GM19023 (cell line): ENCODE measurements around the gene RAD51D.
"Not testable (repeated sequence)": the region's sequence is repeated elsewhere in the genome, so short reads cannot be mapped to it uniquely, and the experiment has no call there.

Source experiments
- ATAC-seq: cut with Tn5 transposase; IDR thresholded peaks from one replicate; pipeline ENCODE4 v1.9.1; 2021; ENCODE audit warnings: mild to moderate bottlenecking, moderate library complexity; ENCODE audit not compliant: unreplicated experiment

The RAD51D gene

DNA sequence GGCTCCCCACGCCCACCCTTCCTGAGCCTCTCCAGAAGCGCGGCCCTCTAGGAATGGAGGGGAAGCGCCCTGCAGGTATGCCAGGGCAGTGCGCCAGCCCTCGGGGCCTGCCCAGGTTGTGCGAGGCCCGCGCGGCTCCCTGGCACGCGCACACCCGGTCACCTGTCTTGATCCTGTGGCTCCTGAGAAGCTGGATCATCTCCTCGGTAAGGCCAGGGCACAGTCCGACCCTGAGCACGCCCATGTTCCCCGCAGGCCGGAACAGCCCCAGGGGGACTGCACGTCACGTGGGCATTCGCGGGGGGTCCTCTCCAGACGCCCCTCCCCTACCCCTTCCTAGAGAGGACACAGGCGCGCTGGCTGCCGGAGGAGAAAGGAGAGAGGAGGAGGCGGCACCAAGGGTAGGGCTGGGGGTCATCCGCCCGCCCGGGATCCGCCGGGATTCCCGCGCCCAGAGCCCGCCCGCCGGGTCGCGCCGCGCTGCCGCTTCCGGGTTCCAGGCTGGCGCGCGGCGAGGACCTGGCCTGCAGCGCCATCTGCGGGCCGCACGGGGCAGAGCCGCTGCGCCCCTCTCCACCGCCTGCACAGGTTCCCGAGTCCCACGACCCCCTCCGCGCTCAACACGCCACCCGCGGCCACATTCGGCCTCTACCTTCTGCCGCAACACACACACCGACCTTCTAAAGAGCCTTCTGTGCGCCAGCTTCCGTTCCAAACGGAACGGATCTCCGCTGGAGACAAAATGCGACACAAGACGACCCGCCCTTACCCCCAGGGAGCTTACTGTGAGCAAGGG lies at the start of gene RAD51D:
Gene RAD51D (minus strand): TSS at position 491 of the 796 bp plus-strand sequence. CDS start 247 bp downstream, at position 244.
- peak; percentile 81 for ATAC-seq

GRCh38 chr17:35167666-35168065 lies 48.0 kb upstream of the RAD51D start:
- no peak for ATAC-seq

DNA sequence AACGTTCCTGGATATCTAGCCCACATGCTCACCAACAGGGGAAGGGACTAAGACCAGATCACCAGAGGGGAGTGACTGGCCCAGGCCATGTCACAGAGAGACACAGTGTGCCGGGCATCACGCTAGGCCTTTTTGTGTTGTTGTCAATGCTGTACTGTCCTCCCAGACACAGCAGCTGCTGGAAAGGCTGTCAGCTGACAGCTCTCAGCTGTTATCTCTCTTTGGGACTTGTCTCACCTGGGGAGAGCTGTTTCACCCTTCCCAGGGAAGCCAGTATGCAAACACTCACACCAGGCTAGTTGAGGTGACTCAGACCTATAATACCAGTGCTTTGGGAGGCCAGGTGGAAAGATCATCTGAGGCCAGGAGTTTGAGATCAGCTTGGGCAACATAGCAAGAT lies 47.4 kb upstream of the RAD51D start:
- ATAC-seq = no peak

GRCh38 chr17:35166526-35166925 lies 46.9 kb upstream of the RAD51D start:
- no peak for ATAC-seq

- ATAC-seq = no peak
Observed at GRCh38 chr17:35164716-35165115, 45.1 kb upstream of the RAD51D start.

GRCh38 chr17:35163886-35164285 lies 44.2 kb upstream of the RAD51D start:
- ATAC-seq = no peak

DNA sequence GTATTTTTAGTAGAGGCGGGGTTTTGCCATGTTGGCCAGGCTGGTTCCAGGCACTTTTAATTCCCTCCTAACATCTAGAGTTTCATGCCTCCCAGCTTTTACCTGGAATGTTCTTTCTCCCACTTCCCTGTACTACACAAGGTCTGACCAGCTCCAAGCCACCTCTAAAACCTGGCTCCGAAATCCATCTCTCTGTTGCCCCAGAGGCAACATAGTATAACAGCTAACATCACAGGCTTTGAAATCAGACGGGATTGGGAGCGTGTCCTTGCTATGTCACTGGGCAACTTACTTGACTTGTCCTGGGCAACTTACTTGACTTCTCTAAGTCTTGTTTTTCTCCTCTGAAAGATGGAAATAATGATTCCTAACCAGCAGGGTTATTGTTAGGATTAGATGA lies 43.1 kb upstream of the RAD51D start:
- no peak for ATAC-seq

DNA sequence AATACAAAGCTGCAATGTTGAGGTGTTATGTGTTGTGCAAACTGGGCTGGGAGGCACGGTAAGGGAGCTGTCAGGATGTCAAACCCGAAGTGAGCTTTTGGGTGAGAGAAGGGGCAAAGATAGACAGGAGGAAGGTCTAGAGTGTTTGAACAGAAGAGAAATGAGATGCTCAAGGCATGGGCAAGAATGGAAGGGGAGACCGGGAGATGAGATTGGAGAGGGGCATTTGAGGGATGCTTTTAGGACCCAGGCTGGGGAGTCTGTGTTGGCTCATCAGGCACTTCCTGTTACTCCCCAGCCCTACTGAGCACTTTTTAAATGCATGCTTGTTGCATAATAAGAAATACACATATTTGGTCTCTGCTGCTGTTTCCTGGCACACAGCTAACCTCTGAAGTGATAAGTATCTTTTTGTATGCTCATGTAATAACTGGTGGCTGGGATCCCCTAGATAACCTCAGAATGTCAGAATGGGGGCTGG lies 41.7 kb upstream of the RAD51D start:
- no peak for ATAC-seq

- no peak for ATAC-seq
Observed at GRCh38 chr17:35160354-35161201, 40.9 kb upstream of the RAD51D start.

DNA sequence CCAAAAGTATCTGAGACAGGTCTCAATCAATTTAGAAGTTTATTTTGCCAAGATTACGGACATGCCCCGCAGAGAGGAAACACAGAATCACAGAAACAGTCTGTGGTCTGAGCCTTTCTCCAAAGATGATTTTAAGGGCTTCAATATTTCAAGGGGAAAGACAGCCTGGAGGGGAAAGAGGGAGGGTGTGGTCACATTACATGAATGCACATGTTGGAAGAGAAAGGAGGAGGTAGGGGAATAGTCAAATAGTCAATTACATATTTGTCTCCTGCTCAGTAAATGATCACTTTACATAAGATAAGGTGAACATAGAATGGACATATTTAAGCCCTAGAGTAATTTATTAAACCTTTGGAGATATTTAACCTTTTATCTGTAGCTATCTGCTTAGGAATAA lies 40.3 kb upstream of the RAD51D start:
- ATAC-seq = no peak

DNA sequence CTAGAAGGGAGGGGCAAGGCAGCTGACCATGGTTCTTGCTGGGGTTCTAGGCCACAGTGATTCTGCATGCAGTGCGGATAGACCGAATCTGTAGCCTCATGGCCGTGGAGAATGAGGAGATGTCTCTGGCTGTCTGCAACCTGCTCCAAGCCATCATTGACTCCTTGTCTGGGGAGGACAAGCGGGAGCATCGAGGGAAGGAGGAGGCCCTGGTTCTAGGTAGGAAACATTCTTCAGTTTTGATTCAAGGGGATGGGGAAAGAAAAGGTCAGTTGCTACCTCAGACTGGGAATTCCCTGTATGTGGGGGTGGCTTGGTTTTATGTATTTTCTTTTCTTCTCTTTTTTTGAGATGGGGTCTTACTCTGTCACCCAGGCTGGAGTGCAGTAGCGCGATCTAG lies 35.6 kb upstream of the RAD51D start:
- no peak for ATAC-seq

GRCh38 chr17:35154196-35155165 lies 34.8 kb upstream of the RAD51D start:
- ATAC-seq = no peak

DNA sequence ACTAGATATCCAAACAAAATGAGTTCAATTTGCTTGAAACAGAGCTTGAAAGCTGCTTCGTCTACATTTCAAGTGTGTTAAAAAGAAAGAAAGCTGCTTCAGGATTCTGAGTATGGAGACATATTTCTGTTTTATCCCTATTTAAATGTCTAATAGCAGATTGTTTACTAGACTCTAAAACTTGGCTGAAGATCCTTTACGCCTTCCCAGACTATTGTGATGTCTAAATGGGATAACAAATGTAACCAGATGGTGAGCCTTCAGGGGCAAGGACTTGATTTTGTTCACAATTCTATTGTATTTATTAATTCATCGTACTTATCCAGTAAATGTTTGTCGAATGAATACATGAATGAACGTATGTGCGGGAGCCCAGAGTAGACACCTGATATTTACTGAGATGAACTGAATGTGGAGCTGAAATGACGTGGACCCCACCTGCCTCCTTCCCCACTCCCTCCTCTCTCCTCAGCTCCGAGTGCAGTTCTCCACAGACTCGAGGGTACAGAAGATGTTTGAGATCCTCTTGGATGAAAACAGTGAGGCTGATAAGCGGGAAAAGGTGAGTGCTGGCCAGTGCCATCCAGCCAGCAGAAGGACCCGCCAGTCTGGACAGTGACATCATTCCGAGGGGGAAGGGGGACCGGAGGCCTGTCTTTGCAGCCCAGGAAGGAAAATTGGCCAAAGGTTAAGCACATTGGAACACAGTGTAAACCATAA lies 32.9 kb upstream of the RAD51D start:
- ATAC-seq = no peak

DNA sequence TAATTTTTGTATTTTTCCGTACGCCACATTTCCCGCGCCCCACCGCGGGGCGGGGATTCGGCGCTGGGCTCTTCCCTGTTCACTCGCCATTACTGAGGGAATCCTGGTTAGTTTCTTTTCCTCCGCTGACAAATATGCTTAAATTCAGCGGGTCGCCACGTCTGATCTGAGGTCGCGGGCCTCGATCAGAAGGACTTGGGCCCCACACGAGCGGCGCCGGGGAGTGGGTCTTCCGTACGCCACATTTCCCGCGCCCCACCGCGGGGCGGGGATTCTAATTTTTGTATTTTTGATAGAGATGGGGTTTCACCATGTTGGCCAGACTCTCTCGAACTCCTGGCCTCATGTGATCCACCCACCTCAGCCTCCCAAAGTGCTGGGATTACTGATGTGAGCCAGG lies 31.4 kb upstream of the RAD51D start:
- not testable (repeated sequence) for ATAC-seq

DNA sequence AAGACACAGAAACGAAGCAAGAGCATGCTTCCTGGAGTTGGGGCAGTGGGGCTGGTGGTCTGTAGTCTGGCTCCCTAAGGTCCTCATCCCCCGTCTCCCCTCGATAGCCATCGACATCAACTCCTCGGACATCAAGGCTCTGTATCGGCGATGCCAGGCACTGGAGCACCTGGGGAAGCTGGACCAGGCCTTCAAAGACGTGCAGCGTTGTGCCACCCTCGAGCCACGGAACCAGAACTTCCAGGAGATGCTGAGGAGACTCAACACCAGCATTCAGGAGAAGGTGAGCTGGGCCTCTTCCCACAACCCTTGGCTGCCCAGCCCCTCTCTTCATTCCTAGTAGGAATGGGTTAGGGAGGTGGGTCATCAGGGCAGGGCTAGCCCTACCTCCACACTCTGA lies 30.3 kb upstream of the RAD51D start:
- no peak for ATAC-seq

DNA sequence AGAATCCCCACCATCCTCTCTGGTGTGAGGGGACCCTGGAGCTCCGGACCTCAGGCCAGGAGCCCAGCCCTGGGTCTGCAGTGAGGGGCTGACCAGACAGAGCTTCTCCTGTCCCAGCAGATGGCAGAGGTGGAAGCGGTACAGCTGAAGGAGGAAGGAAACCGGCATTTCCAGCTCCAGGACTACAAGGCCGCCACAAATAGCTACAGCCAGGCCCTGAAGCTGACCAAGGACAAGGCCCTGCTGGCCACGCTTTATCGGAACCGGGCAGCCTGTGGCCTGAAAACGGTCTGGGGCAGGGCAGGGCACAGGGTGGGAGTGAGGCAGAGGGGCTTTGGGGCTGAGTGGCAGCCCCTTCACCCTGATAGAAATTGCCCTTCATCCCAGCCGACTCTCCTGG lies 28.5 kb upstream of the RAD51D start:
- no peak for ATAC-seq

- no peak for ATAC-seq
Observed at GRCh38 chr17:35147375-35147905, 27.8 kb upstream of the RAD51D start, which contains the start of gene UNC45B. Gene UNC45B (plus strand): TSS chr17:35147817. CDS start chr17:35148264, 447 bp downstream.

DNA sequence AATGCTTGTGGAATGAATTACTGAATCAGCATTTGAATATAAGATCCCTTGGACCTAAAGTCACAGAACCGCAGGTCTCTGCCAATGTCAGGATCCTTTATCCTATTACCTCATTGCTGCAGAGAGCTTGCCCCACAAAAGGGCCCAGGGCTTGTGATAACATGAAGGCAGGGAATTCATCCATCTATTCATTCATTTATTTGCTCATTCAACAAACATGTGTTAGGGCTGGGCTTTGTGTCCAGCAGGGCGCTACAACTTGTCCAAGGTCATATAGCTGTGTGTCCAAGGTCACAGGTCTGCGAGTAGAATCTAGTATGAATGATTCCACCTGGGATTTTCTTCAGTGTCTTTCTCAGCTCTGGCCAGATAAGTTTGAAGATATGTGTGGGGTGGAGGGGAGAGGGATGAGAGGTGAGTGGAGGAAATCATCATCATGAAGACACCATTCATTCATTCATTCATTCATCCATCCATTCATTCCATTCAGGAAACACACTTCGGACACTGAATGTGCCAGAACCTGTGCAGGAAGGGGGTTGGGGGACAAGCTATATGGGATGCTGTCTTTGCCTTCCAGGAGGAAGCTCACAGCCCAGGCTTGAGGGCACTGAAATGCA lies 26.7 kb upstream of the RAD51D start:
- no peak for ATAC-seq

DNA sequence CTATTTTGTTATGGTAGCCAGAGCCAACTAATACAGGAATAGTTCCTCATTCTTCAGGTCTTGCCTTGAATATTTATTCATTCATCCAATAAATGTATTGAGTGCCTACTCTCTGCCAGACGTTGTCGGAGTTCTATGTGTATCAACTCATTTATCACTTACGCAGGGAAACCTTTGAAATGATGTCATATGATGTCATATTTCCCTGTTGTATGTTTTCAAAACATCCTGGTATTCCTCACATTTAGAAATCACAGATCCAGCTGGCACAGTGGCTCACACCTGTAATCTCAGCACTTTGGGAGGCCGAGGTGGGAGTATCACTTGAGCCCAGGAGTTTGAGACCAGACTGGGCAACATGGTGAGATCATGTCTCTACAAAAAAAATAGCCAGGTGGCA lies 25.2 kb upstream of the RAD51D start:
- no peak for ATAC-seq
